OCI-LY1 (cell line): ENCODE results near the gene SMYD4.

ENCODE experiments used
- H2AFZ ChIP-seq: fragments of 200-600 bp; sonication (generic), shearing (Covaris generic); 2 replicates; pipeline ENCODE4 v1.6.0; 2014; ENCODE audit warnings: antibody characterized with exemption, mild to moderate bottlenecking, low read length
- H3F3A ChIP-seq: fragments of 200-600 bp; sonication (generic), shearing (Covaris generic); 2 replicates; pipeline ENCODE4 v1.6.0; 2014; ENCODE audit warnings: mild to moderate bottlenecking, antibody characterized with exemption, low read length, moderate library complexity; ENCODE audit not compliant: insufficient read depth
- H3K27ac ChIP-seq: fragments of 200-600 bp; sonication (generic); 2 replicates; pipeline ENCODE4 v1.5.1; 2014; ENCODE audit warnings: low read length, mixed run types, mild to moderate bottlenecking, low read depth; ENCODE audit not compliant: poor library complexity, severe bottlenecking
- H3K27me3 ChIP-seq: fragments of 200-600 bp; sonication (generic); 2 replicates; pipeline ENCODE4 v1.6.0; 2014; ENCODE audit warnings: antibody characterized with exemption, mild to moderate bottlenecking, low read length, moderate library complexity; ENCODE audit not compliant: insufficient read depth
- H3K36me3 ChIP-seq: fragments of 200-600 bp; sonication (generic); 2 replicates; pipeline ENCODE4 v1.6.1; 2014; ENCODE audit warnings: mild to moderate bottlenecking, antibody characterized with exemption, low read length, moderate library complexity, mixed read lengths; ENCODE audit not compliant: insufficient read depth
- H3K4me1 ChIP-seq: fragments of 200-600 bp; sonication (generic); 2 replicates; pipeline ENCODE4 v1.5.1; 2014; ENCODE audit warnings: mild to moderate bottlenecking, low read length, moderate library complexity; ENCODE audit not compliant: insufficient read depth, severe bottlenecking
- H3K4me2 ChIP-seq: fragments of 200-600 bp; sonication (generic), shearing (Covaris generic); 2 replicates; pipeline ENCODE4 v1.6.1; 2014; ENCODE audit warnings: low read length
- H3K4me3 ChIP-seq: fragments of 200-600 bp; sonication (generic); 2 replicates; pipeline ENCODE4 v1.5.1; 2014; ENCODE audit warnings: low read length, low read depth, mild to moderate bottlenecking, mixed read lengths; ENCODE audit not compliant: poor library complexity, severe bottlenecking
- H3K79me2 ChIP-seq: fragments of 200-600 bp; shearing (Covaris generic); 2 replicates; pipeline ENCODE4 v1.6.1; 2016; ENCODE audit warnings: mixed run types, low read length, mixed read lengths; ENCODE audit not compliant: insufficient read depth
- H3K9ac ChIP-seq: fragments of 200-600 bp; sonication (generic), shearing (Covaris generic); 2 replicates; pipeline ENCODE4 v1.6.1; 2014; ENCODE audit warnings: mild to moderate bottlenecking, low read length, mixed read lengths
- H3K9me2 ChIP-seq: fragments of 200-600 bp; sonication (generic), shearing (Covaris generic); 2 replicates; pipeline ENCODE4 v1.6.1; 2014; ENCODE audit warnings: low read depth, mild to moderate bottlenecking, low read length, mixed read lengths
- H3K9me3 ChIP-seq: fragments of 200-600 bp; shearing (Covaris generic); 2 replicates; pipeline ENCODE4 v1.6.1; 2014; ENCODE audit warnings: low read length, mixed read lengths
- H4K20me1 ChIP-seq: fragments of 200-600 bp; sonication (generic), shearing (Covaris generic); 2 replicates; pipeline ENCODE4 v1.6.0; 2016; ENCODE audit warnings: mild to moderate bottlenecking, low read length; ENCODE audit not compliant: insufficient read depth
- CTCF ChIP-seq: fragments of 200-600 bp; sonication (generic), shearing (Covaris generic); IDR thresholded peaks from 2 replicates; pipeline ENCODE4 v1.5.1; 2017; ENCODE audit warnings: mild to moderate bottlenecking, antibody characterized with exemption, low read length, moderate library complexity, mixed read lengths
- EZH2 ChIP-seq: fragments of 200-600 bp; sonication (generic), shearing (Covaris generic); IDR thresholded peaks from 2 replicates; pipeline ENCODE4 v1.8.0; 2017; ENCODE audit warnings: borderline replicate concordance, mixed run types, mild to moderate bottlenecking, antibody characterized with exemption, low read length, moderate library complexity, mixed read lengths

SMYD4 gene

GRCh38 chr17:1789936-1790335 is 39.8 kb downstream of the SMYD4 start:
- no peaks in the 10 kb centered on the region for H4K20me1 ChIP-seq
- no peaks in the 10 kb centered on the region for H3K4me1 ChIP-seq
- no peak overlapping the region for H3K4me2 ChIP-seq

GRCh38 chr17:1787301-1787902 is 42.3 kb downstream of the SMYD4 start:
- Histone ChIP-seq H3K79me2 (0 out of 2 replicates have a peak, but pooled peaks cover 11% of the 10 kb centered on the region), H3K9ac (no peak overlapping the region), H3F3A (no peaks in the 10 kb centered on the region), H4K20me1 (no peaks in the 10 kb centered on the region), H3K9me2 (no peaks in the 10 kb centered on the region), H3K27ac (no peak overlapping the region), H3K4me1 (peaks cover 20% of the 10 kb centered on the region), H3K4me2 (no peak overlapping the region), H3K9me3 (no peaks in the 10 kb centered on the region), H3K27me3 (no peaks in the 10 kb centered on the region), H3K4me3 (no peak overlapping the region), H2AFZ (no peak overlapping the region), H3K36me3 (peaks cover 57% of the 10 kb centered on the region)
- TF ChIP-seq EZH2 (no peak), CTCF (no peak)

More at GRCh38 chr17:1789936-1790335, 39.8 kb downstream of the SMYD4 start:
- no peaks in the 10 kb centered on the region for H3F3A ChIP-seq
- peaks cover 49% of the 10 kb centered on the region for H3K36me3 ChIP-seq
- H3K9me2 ChIP-seq = no peaks in the 10 kb centered on the region
- H3K27ac ChIP-seq = no peak overlapping the region
- no peak overlapping the region for H3K4me3 ChIP-seq
- H3K9ac ChIP-seq = no peak overlapping the region
- H3K79me2 ChIP-seq = peaks cover 23% of the 10 kb centered on the region; the same call in 1 of the 2 replicates
- no peaks in the 10 kb centered on the region for H3K27me3 ChIP-seq
- no peak; the same call in 1 of the 2 replicates for TF ChIP-seq CTCF
- no peak for TF ChIP-seq EZH2
- no peak overlapping the region for H2AFZ ChIP-seq
- no peaks in the 10 kb centered on the region for H3K9me3 ChIP-seq

- TF ChIP-seq CTCF (no peak), EZH2 (no peak)
- Histone ChIP-seq H3K4me3 (no peak overlapping the region), H3K79me2 (0 out of 2 replicates have a peak, but pooled peaks cover 11% of the 10 kb centered on the region), H3K27ac (no peak overlapping the region), H3K36me3 (peaks cover 62% of the 10 kb centered on the region), H4K20me1 (no peaks in the 10 kb centered on the region), H3K4me2 (no peak overlapping the region), H3F3A (no peaks in the 10 kb centered on the region), H3K9me3 (no peaks in the 10 kb centered on the region), H3K9ac (no peak overlapping the region), H2AFZ (no peak overlapping the region), H3K9me2 (no peaks in the 10 kb centered on the region), H3K27me3 (no peaks in the 10 kb centered on the region), H3K4me1 (peaks cover 21% of the 10 kb centered on the region)
Measured at GRCh38 chr17:1786708-1787107, 43.0 kb downstream of the SMYD4 start.
